Measurements from ENCODE around the gene ZNF71. TPM values are rescaled to one million over a fixed set of nuclear protein-coding genes. Genes with fewer than 3 reads are reported as not detected.

The ZNF71 gene
- total and polyA plus RNA-seq, 2 donors (not counting 3 experiments of a cell fraction or from before 2014, with no cell fraction given) = 9.7 to 10.1 TPM

GRCh38 chr19:56660381-56661107, 65.4 kb downstream of the ZNF71 start:
- dilution Hi-C loops (cut with MboI; ENCODE audit: extremely low pct_ligation_motif_present, low sequenced_read_pairs) = no loop called here
- H3K4me1 ChIP-seq (ENCODE audit: control insufficient read depth, extremely low read depth, insufficient read depth, low read length) = no peaks in the 10 kb centered on the region
- H3K9ac ChIP-seq (replicated peaks; ENCODE audit: extremely low read depth, insufficient read depth, low read length) = no peak overlapping the region
- no peaks in the 10 kb centered on the region for H3K79me2 ChIP-seq (ENCODE audit: control insufficient read depth, insufficient read depth, low read length)
- DNase-seq (ENCODE audit: low read depth, low spot score) (no peak), FAIRE-seq (no peak)
- H3K4me2 ChIP-seq (ENCODE audit: insufficient read depth, low read length) = no peak overlapping the region
- ChIA-PET CTCF (no interaction called here), POLR2A (no interaction called here)
- peaks cover 10% of the 10 kb centered on the region for H3K9me3 ChIP-seq (replicated peaks; ENCODE audit: control insufficient read depth, insufficient read depth, low read length)
- H4K20me1 ChIP-seq (replicated peaks; ENCODE audit: control insufficient read depth, extremely low read depth, insufficient read depth, low read length) = no peaks in the 10 kb centered on the region
- intact Hi-C loops (cut with micrococcal nuclease) = no loop called here
- no peaks in the 10 kb centered on the region for H3K9me1 ChIP-seq (replicated peaks; ENCODE audit: control insufficient read depth, extremely low read depth, insufficient read depth, low read length)
- TF ChIP-seq JUN (IDR thresholded peaks at IDR 0.05; ENCODE audit: borderline replicate concordance, insufficient read depth, insufficient read length, low read depth) (no peak), GATA2 (IDR thresholded peaks at IDR 0.05; ENCODE audit: insufficient read depth, insufficient read length, low read depth, low read length) (no peak), MYC (IDR thresholded peaks at IDR 0.05; ENCODE audit: low read depth, low read length) (no peak), FOS (IDR thresholded peaks at IDR 0.05; ENCODE audit: borderline replicate concordance, insufficient read depth, low read length) (no peak), EZH2 (IDR thresholded peaks at IDR 0.05; ENCODE audit: borderline replicate concordance, low read depth, low read length, severe bottlenecking) (no peak), POLR2AphosphoS5 (IDR thresholded peaks at IDR 0.05; ENCODE audit: insufficient read depth, low read depth, low read length) (no peak), MAX (IDR thresholded peaks at IDR 0.05; ENCODE audit: insufficient read depth, insufficient read length) (no peak), POLR2A (IDR thresholded peaks at IDR 0.05; ENCODE audit: low read depth, low read length) (no peak)
- TF ChIP-seq, protein P1, sequence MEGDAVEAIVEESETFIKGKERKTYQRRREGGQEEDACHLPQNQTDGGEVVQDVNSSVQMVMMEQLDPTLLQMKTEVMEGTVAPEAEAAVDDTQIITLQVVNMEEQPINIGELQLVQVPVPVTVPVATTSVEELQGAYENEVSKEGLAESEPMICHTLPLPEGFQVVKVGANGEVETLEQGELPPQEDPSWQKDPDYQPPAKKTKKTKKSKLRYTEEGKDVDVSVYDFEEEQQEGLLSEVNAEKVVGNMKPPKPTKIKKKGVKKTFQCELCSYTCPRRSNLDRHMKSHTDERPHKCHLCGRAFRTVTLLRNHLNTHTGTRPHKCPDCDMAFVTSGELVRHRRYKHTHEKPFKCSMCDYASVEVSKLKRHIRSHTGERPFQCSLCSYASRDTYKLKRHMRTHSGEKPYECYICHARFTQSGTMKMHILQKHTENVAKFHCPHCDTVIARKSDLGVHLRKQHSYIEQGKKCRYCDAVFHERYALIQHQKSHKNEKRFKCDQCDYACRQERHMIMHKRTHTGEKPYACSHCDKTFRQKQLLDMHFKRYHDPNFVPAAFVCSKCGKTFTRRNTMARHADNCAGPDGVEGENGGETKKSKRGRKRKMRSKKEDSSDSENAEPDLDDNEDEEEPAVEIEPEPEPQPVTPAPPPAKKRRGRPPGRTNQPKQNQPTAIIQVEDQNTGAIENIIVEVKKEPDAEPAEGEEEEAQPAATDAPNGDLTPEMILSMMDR (IDR thresholded peaks at IDR 0.05; ENCODE audit: extremely low read depth in 1 of 2, insufficient read depth in 1 of 2, low read depth in 1 of 2, low read length in 2 of 2) = no peak
- no peaks in the 10 kb centered on the region for H3K36me3 ChIP-seq (ENCODE audit: control insufficient read depth in 2 of 2, extremely low read depth in 1 of 2, insufficient read depth in 2 of 2, low read length in 2 of 2)
- no peak overlapping the region for H3K27ac ChIP-seq (ENCODE audit: insufficient read depth, low read depth, low read length)
- no peaks in the 10 kb centered on the region for H3K27me3 ChIP-seq (ENCODE audit: control insufficient read depth in 2 of 2, insufficient read depth in 2 of 2, low read length in 2 of 2)
- H2AFZ ChIP-seq (ENCODE audit: low read depth, low read length) = no peak overlapping the region
- no peak overlapping the region for H3K4me3 ChIP-seq (replicated peaks in 1 of 3; ENCODE audit: insufficient read depth in 1 of 3, low read depth in 1 of 3, low read length in 3 of 3)
- no TSS peak for BruUV-seq (replicated peaks)
